A549 (cell line): ENCODE results near the gene ACADSB.

Source experiments
- EP300 ChIP-seq, 2 experiments: fragments of >200 bp; sonication (Bioruptor Twin); formaldehyde crosslinking; IDR thresholded peaks; 2 replicates in 1 of 2; 3 replicates in 1 of 2; pipeline ENCODE4 v1.6.1; 2016 to 2017
- POLR2A ChIP-seq: IDR thresholded peaks from 2 replicates; pipeline ENCODE4 v1.6.1; 2012; ENCODE audit warnings: mild to moderate bottlenecking, low read length
- RFX5 ChIP-seq: fragments of 450-650 bp; IDR thresholded peaks from 2 replicates; pipeline ENCODE4 v1.7.1; 2014; ENCODE audit warnings: antibody characterized with exemption, mild to moderate bottlenecking, moderate library complexity
- TF ChIP-seq, protein P1 (sequence below): fragments of >200 bp; sonication (Bioruptor Twin); formaldehyde crosslinking; IDR thresholded peaks from 3 replicates; pipeline ENCODE4 v1.5.1; 2016
- TF ChIP-seq, protein P2 (sequence below): IDR thresholded peaks from 2 replicates; pipeline ENCODE4 v1.6.1; 2012
- TF ChIP-seq, protein P3 (sequence below): fragments of >200 bp; sonication (Bioruptor Twin); formaldehyde crosslinking; IDR thresholded peaks from 2 replicates; pipeline ENCODE4 v1.6.1; 2016

DNA sequence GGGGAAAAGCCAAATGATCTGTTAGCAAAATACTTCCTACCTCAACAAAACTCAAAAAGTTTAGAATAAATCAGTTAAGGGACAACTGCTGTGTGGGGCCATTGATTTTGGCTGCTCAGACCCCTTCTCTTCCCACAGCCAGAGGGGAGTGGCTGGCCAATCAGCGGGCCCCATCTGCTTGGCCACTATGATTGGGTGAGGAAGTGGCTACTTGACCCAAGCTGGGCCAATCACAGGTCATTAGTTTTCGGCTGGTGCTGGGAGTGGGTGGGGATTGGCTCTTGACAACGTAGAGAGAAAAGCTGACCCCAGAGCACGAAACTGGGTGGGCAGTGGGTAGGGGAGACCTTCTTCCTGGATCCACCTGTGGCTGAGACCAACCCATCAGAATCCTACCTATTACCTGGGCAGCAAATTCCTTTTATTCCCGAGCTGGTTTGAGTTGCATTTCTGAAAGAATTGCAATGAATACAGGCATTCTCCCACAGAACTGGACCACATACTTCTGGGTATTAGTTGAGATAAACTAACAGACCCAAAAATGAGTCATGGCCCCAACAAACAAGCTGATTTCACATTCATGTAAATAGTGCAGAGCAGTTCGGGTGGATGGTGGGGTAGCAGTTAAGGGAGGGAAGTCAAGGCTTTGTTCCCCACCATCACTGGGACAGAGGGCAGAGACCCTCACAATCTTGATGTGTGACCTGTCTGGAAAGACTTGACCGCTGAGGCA is 91.4 kb downstream of the ACADSB start:
- TF ChIP-seq, protein P1, sequence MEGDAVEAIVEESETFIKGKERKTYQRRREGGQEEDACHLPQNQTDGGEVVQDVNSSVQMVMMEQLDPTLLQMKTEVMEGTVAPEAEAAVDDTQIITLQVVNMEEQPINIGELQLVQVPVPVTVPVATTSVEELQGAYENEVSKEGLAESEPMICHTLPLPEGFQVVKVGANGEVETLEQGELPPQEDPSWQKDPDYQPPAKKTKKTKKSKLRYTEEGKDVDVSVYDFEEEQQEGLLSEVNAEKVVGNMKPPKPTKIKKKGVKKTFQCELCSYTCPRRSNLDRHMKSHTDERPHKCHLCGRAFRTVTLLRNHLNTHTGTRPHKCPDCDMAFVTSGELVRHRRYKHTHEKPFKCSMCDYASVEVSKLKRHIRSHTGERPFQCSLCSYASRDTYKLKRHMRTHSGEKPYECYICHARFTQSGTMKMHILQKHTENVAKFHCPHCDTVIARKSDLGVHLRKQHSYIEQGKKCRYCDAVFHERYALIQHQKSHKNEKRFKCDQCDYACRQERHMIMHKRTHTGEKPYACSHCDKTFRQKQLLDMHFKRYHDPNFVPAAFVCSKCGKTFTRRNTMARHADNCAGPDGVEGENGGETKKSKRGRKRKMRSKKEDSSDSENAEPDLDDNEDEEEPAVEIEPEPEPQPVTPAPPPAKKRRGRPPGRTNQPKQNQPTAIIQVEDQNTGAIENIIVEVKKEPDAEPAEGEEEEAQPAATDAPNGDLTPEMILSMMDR: no peak
- no peak for TF ChIP-seq EP300 (IDR thresholded peaks at IDR 0.05)
- no peak for TF ChIP-seq POLR2A
- TF ChIP-seq, protein P2, sequence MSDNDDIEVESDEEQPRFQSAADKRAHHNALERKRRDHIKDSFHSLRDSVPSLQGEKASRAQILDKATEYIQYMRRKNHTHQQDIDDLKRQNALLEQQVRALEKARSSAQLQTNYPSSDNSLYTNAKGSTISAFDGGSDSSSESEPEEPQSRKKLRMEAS: no peak
- TF ChIP-seq, protein P3, sequence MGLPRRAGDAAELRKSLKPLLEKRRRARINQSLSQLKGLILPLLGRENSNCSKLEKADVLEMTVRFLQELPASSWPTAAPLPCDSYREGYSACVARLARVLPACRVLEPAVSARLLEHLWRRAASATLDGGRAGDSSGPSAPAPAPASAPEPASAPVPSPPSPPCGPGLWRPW: no peak
- TF ChIP-seq RFX5: no peak
